ES-I3 (cell line): ENCODE measurements around the gene SOX10.

Source experiments
- H3K36me3 ChIP-seq: 2 replicates; pipeline ENCODE4 v1.6.1; 2013; ENCODE audit warnings: mild to moderate bottlenecking, low read length, control low read depth, moderate library complexity; ENCODE audit not compliant: insufficient read depth
- H3K4me1 ChIP-seq: 2 replicates; pipeline ENCODE4 v1.6.1; 2013; ENCODE audit warnings: mild to moderate bottlenecking, control low read depth, low read length; ENCODE audit not compliant: insufficient read depth
- H3K9ac ChIP-seq: 2 replicates; pipeline ENCODE4 v1.6.1; 2013; ENCODE audit warnings: low read depth, mild to moderate bottlenecking, low read length, moderate library complexity
- H3K9me3 ChIP-seq: 2 replicates; pipeline ENCODE4 v1.6.1; 2013; ENCODE audit warnings: mild to moderate bottlenecking, low read length, moderate library complexity; ENCODE audit not compliant: control insufficient read depth, insufficient read depth

The SOX10 gene

DNA sequence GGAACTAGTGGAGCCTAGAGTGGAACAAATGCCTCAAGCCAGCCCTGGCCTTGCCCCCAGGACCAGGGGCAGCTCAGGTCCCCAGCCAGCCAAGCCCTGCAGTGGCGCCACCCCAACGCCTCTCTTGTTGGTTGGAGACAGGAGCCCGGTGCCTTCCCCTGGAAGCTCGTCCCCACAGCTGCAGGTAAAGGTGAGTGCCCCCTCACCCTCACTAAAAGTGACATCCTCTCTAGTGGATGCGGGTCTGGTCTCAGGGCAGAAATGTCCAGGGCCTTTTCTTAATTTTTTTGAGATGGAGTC lies 56.8 kb downstream of the SOX10 start:
- no peak overlapping the region for H3K9ac ChIP-seq
- H3K36me3 ChIP-seq: no peaks in the 10 kb centered on the region; the same call in 1 of the 2 replicates
- H3K4me1 ChIP-seq: no peaks in the 10 kb centered on the region
- no peaks in the 10 kb centered on the region for H3K9me3 ChIP-seq

DNA sequence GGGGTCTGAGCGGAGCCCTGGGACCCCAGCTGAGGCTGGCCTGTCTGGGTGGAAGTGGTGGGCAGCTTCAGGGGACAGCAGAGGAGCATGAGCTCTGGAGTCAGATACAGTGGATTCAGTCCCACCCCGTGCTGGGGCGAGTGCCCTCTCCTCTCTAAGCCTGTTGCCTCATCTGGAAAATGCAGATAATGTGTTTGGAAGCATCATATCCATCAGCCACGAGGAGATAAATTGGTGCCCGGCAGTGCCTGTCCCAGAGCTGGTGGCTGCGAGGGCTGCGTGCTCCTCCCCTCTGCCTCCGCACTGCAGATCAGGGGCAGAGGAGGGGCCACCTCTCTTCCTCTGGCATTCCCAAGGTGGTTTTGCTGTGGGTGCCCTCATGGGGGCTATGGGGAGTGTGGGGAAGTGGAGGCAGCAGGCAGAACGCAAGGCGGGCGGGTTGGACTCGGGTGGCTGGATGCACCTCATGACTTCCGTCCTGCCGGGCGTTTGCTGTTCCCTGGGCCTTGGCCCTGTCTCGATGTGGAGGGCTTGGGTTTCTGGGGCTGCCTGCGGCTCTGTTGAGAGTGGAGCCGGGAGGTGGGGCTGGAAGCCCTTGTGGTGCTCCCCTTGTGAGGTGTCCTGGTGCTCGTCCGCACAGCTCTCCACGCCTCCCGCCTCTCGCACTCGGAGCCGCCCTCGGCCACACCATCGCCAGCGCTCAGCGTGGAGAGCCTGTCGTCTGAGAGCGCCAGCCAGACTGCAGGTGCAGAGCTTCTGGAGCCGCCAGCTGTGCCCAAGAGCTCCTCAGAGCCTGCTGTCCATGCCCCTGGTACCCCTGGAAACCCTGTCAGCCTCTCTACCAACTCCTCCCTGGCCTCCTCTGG lies 57.4 kb downstream of the SOX10 start:
- Histone ChIP-seq H3K4me1 (no peaks in the 10 kb centered on the region), H3K9ac (no peak overlapping the region), H3K36me3 (no peaks in the 10 kb centered on the region; the same call in 1 of the 2 replicates), H3K9me3 (no peaks in the 10 kb centered on the region)

DNA sequence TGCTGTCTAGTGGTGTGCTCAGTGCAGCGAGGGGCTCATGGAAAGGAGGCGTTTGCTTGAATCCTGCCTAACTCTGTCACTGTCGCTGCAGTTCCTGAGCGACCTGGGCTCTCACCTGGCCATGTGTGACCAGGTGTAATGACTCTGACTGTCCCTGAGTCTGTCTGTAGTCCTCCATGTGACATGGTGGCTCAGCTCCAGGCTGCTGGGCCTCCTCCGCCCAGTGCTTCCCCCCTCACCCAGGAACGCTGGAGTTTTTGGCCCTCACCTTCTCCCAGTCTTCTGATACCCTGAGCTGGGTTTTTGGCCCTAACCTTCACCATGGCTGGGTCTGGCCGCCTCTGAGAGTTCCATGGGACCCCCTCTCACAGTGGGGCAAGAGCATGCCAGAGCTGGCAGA lies 58.0 kb downstream of the SOX10 start:
- H3K9me3 ChIP-seq: no peaks in the 10 kb centered on the region
- H3K4me1 ChIP-seq: no peaks in the 10 kb centered on the region
- H3K9ac ChIP-seq: no peak overlapping the region
- no peaks in the 10 kb centered on the region; the same call in 1 of the 2 replicates for H3K36me3 ChIP-seq

DNA sequence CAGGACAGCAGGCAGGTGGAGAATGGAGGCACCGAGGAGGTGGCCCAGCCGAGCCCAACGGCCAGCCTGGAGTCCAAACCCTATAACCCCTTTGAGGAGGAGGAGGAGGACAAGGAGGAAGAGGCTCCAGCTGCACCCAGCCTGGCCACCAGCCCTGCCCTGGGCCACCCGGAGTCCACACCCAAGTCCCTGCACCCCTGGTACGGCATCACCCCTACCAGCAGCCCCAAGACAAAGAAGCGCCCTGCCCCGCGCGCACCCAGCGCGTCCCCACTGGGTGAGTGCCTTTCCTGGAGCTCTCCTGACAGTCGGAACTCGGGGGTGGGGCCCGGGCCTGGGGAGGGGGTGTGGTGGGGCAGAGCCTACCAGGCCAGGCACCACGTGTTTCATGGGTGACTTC lies 58.6 kb downstream of the SOX10 start:
- no peak overlapping the region for H3K9ac ChIP-seq
- no peaks in the 10 kb centered on the region; the same call in 1 of the 2 replicates for H3K36me3 ChIP-seq
- no peaks in the 10 kb centered on the region for H3K9me3 ChIP-seq
- no peaks in the 10 kb centered on the region for H3K4me1 ChIP-seq

DNA sequence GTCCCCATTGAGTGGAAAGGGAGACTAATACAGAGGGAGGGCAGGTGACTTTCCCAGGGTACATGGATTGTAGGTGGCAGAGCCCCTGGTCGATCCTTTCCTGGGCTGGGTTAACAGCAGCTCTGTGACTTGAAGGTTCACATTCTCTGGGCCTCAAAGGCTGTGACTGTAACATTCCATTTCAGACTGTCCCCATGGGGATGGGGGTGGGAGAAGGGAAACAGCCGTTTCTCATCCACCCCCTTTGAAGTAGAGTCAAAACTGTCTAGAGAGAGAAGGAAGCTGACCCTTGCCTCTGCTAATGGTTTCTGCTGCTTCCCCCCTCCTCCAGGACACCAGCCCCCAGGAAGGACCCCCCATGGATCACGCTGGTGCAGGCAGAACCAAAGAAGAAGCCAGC lies 59.0 kb downstream of the SOX10 start:
- no peak overlapping the region for H3K9ac ChIP-seq
- no peaks in the 10 kb centered on the region for H3K9me3 ChIP-seq
- H3K36me3 ChIP-seq: no peaks in the 10 kb centered on the region; the same call in 1 of the 2 replicates
- no peaks in the 10 kb centered on the region for H3K4me1 ChIP-seq

DNA sequence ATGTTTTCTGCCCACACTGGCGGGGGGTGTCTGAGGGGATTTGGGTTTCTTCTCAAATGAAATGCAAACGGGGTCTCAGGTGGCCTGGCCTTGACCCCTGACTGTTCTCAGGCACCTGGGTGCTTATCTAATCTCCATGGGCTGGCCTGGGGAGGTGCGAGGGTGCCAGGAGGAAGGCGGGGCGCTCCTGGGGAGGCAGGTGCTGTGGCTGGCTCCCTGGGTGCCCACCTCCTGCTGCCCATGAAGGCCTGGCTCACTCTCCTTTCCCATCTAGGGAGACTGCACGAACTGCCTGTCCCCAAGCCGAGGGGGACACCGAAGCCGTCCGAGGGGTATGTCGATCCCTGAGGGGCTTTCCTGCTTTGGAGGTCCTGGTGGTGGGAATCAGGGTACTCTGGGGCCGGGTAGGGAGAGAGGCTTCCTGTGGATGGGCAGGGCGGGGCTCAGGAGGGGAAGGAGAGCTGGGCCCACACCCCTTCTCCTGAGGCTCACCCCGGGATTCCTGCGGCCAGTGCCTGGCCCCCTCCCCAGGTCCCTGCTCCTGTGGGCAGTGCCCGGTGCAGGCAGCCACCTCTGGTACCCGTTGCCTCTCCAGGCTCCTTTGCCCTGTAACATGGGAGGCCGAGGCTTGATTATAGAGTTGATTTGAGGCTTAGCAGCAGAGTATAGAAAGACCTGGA lies 59.8 kb downstream of the SOX10 start:
- Histone ChIP-seq H3K4me1 (no peaks in the 10 kb centered on the region), H3K9me3 (no peaks in the 10 kb centered on the region), H3K36me3 (peaks cover 2% of the 10 kb centered on the region; the same call in 1 of the 2 replicates), H3K9ac (no peak overlapping the region)

DNA sequence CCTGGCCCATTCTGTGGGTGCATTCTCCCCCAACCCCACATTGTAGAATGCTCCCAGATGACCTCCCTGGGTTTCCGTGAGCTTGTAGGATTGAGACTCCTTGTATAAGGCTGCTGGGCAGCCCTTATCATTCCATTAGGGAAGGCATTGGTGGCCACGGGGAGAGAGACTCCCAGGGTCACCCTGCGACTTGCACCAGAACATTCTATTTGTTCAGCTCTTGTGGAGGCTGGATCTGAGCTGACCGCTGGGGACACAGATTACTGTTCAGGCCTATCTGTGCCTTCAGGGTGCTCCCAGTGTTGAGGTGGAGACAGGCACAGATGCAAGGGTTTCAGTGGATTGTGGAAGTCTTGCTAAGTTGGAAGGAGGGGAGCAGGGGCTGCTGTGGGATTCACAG lies 60.4 kb downstream of the SOX10 start:
- Histone ChIP-seq H3K36me3 (peaks cover 2% of the 10 kb centered on the region), H3K9me3 (no peaks in the 10 kb centered on the region), H3K4me1 (no peaks in the 10 kb centered on the region), H3K9ac (no peak overlapping the region)
